Stimulated activated CD4-positive, alpha-beta T cell treated with anti-CD3 and anti-CD28 coated beads, Interleukin-4, amount 100 ng/mL, for 24 hours (primary cell): ENCODE data around the gene TCEANC2.
"Not testable (repeated sequence)": the region's sequence is repeated elsewhere in the genome, so short reads cannot be mapped to it uniquely, and the experiment has no call there.

Experiments used
- DNase-seq: peaks from one replicate; pipeline ENCODE4 v3.0.0-alpha.2; 2020

TCEANC2 gene

GRCh38 chr1:54028306-54029251 lies 24.8 kb upstream of the TCEANC2 start:
- DNase-seq, result no peak

GRCh38 chr1:54037476-54037875 lies 15.9 kb upstream of the TCEANC2 start:
- DNase-seq, result no peak

- no peak for DNase-seq
Observed at GRCh38 chr1:54041806-54042205, 11.6 kb upstream of the TCEANC2 start.

GRCh38 chr1:54045496-54045895 lies 7.9 kb upstream of the TCEANC2 start:
- no peak for DNase-seq

GRCh38 chr1:54046671-54047383 lies 6.6 kb upstream of the TCEANC2 start:
- DNase-seq, result no peak

GRCh38 chr1:54047384-54048305 lies 5.8 kb upstream of the TCEANC2 start:
- no peak for DNase-seq

- not testable (repeated sequence) for DNase-seq
Observed at GRCh38 chr1:54050435-54050834, 3.0 kb upstream of the TCEANC2 start.

GRCh38 chr1:54051933-54052430 lies 1.4 kb upstream of the TCEANC2 start:
- no peak for DNase-seq

- peak; percentile 43 for DNase-seq
Observed at GRCh38 chr1:54052431-54052933, 926 bp upstream of the TCEANC2 start.

- no peak for DNase-seq
Observed at GRCh38 chr1:54053745-54054437, 483 bp downstream of the TCEANC2 start.

GRCh38 chr1:54054438-54054749 lies 986 bp downstream of the TCEANC2 start:
- no peak for DNase-seq

- DNase-seq, result no peak
Observed at GRCh38 chr1:54064299-54064698, 10.9 kb downstream of the TCEANC2 start.

- no peak for DNase-seq
Observed at GRCh38 chr1:54069791-54070170, 16.4 kb downstream of the TCEANC2 start.

GRCh38 chr1:54070171-54070837 lies 16.9 kb downstream of the TCEANC2 start:
- DNase-seq, result no peak

GRCh38 chr1:54077359-54077758 lies 24.0 kb downstream of the TCEANC2 start:
- no peak for DNase-seq

GRCh38 chr1:54080598-54081049 lies 27.2 kb downstream of the TCEANC2 start:
- DNase-seq, result no peak

- DNase-seq, result peak; percentile 63
Observed at GRCh38 chr1:54081306-54082270, 28.2 kb downstream of the TCEANC2 start.

- DNase-seq, result no peak
Observed at GRCh38 chr1:54084794-54085193, 31.4 kb downstream of the TCEANC2 start.

- no peak for DNase-seq
Observed at GRCh38 chr1:54086754-54087153, 33.3 kb downstream of the TCEANC2 start.

GRCh38 chr1:54088385-54088784 lies 35.0 kb downstream of the TCEANC2 start:
- no peak for DNase-seq
